GM12872 (cell line): ENCODE measurements around the gene TCEAL6.
"Not testable (repeated sequence)": the region's sequence is repeated elsewhere in the genome, so short reads cannot be mapped to it uniquely, and the experiment has no call there.

Source experiments
- TF ChIP-seq, protein P1 (sequence below): IDR thresholded peaks from 3 replicates; pipeline ENCODE4 v1.5.1; 2011; ENCODE audit warnings: low read depth, mild to moderate bottlenecking, low read length, moderate library complexity; ENCODE audit not compliant: insufficient read depth

The TCEAL6 gene

DNA sequence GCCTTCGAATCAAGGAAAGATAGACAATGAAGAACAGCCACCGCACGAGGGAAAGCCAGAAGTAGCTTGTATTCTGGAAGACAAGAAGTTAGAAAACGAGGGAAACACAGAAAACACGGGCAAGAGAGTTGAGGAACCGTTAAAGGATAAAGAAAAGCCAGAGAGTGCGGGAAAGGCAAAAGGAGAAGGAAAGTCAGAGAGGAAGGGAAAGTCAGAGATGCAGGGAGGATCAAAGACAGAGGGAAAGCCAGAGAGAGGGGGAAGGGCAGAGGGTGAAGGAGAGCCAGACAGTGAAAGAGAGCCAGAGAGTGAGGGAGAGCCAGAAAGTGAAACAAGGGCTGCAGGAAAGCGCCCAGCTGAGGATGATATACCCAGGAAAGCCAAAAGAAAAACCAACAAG is 15.4 kb downstream of the TCEAL6 start:
- TF ChIP-seq, protein P1, sequence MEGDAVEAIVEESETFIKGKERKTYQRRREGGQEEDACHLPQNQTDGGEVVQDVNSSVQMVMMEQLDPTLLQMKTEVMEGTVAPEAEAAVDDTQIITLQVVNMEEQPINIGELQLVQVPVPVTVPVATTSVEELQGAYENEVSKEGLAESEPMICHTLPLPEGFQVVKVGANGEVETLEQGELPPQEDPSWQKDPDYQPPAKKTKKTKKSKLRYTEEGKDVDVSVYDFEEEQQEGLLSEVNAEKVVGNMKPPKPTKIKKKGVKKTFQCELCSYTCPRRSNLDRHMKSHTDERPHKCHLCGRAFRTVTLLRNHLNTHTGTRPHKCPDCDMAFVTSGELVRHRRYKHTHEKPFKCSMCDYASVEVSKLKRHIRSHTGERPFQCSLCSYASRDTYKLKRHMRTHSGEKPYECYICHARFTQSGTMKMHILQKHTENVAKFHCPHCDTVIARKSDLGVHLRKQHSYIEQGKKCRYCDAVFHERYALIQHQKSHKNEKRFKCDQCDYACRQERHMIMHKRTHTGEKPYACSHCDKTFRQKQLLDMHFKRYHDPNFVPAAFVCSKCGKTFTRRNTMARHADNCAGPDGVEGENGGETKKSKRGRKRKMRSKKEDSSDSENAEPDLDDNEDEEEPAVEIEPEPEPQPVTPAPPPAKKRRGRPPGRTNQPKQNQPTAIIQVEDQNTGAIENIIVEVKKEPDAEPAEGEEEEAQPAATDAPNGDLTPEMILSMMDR, result no peak

DNA sequence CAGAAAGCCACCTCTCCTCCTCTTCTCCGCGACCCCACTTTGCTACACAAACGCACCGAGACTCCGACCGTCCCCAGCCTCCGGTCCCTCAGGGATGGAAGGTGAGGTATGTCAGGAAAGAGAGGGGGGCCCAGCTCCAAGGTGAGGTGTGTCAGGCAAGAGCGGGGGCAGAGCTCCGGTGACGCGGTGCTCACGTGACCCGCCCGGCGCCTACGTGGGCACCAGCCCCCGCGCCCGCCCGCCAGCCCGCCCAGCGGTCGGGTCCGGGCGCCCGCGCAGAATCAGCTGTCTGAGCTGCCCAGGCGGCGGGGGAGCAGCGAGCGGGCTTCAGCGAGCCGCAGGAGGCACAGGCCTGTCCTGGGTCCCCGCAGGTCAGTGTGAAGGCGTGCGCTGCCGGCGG is 16.8 kb downstream of the TCEAL6 start, which contains the start of gene TCEAL2:
Gene TCEAL2 (plus strand): TSS at position 244 of the 400 bp plus-strand sequence. CDS start 1,152 bp downstream, outside the sequence.
- TF ChIP-seq, protein P1, result not testable (repeated sequence)

DNA sequence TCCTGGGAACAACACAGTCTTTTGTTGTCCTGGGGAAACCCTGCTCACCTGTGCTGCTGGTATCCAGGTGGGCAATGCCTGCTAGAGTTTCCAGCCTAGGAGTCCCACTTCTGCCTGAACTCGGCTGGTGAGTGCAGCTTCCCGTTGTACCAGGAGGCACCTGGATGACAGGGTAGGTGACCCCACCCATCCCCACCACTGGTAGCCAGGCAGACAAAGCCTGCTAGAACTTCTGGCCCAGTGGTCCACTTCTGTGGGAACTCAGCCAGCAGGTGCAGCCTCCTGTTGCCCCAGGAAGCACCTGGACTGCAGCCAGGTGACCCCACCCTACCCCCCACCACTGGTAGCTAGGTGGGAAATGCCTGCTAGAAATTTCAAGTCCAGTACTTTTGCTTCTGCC is 26.5 kb downstream of the TCEAL6 start:
- TF ChIP-seq, protein P1, result no peak

DNA sequence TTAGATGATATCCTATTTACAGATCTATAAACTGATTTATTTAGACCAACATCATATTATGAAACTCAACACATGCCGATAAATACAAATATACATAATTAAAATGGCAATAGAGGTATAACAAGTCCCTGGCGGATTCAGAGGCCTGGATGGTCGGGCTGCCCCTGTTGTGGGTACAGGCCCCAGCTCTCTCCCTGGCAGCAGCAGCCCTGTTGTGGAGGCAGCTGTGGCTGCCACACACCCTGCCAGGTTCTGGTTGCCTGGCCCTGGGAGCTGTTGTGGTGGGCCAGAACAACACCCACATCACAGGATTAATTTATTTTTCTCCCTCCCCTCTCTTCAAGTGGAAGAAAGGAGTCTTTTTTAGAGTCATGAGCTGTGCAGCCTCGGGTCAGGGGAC is 28.9 kb downstream of the TCEAL6 start:
- TF ChIP-seq, protein P1, result no peak
